ENCODE results near the gene ZFAND2A. TPM values are rescaled to one million over a fixed set of nuclear protein-coding genes. Genes with fewer than 3 reads are reported as not detected.

ZFAND2A gene
- total RNA-seq, 1 donor from 2014 or later: 19.9 TPM

DNA sequence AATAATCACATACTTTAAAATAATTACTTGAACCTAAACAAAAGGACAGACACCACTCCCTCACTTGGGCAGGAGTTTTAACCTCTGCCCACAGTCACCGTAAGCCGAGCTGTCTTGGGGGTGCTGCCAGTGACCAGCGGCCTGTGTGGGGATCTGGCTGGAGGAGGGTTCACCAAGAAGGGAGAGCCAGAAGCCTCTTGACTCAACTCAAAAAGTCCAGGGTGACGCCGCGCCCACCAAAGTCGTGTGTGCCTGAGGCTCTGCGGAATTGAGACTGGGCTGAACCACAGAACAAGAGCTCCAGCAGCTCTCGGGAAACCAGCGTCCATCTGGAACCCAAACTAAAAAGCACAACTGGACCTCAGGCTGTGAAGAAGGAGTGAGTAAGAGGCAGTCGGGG is 35.8 kb downstream of the ZFAND2A start:
- DNase-seq (peak; percentile 37), ATAC-seq (no peak)
- Histone ChIP-seq H3K36me3 (peaks cover 3% of the 10 kb centered on the region), H3K27ac (peak overlapping the region; percentile 79), H3K4me1 (no peaks in the 10 kb centered on the region), H3K27me3 (no peaks in the 10 kb centered on the region), H3K4me3 (peak overlapping the region; percentile 25), H3K9me3 (no peaks in the 10 kb centered on the region)
- intact Hi-C loops (cut with DNase I): no loop called here
- TF ChIP-seq, protein P1, sequence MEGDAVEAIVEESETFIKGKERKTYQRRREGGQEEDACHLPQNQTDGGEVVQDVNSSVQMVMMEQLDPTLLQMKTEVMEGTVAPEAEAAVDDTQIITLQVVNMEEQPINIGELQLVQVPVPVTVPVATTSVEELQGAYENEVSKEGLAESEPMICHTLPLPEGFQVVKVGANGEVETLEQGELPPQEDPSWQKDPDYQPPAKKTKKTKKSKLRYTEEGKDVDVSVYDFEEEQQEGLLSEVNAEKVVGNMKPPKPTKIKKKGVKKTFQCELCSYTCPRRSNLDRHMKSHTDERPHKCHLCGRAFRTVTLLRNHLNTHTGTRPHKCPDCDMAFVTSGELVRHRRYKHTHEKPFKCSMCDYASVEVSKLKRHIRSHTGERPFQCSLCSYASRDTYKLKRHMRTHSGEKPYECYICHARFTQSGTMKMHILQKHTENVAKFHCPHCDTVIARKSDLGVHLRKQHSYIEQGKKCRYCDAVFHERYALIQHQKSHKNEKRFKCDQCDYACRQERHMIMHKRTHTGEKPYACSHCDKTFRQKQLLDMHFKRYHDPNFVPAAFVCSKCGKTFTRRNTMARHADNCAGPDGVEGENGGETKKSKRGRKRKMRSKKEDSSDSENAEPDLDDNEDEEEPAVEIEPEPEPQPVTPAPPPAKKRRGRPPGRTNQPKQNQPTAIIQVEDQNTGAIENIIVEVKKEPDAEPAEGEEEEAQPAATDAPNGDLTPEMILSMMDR (IDR thresholded peaks at IDR 0.05): no peak

DNA sequence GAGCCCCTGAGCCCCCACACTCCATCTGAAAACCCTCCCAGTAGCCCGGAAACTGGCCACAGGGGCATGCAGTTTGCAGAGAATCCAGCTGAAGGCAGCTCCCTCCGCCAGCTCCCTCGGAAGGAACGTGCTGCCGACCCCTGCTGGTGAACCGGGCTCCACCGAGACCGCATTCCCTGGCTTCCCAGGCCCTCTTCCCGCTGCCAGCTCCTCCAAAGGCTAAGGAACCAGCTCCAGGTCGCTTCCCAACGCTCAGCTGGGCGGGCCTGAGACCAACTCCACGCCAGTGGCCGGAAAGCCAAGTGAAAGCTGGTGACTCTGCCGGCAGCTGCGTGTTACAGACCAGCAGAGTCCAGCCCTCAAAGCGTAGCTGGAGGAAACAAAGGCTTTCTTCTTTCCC is 36.3 kb downstream of the ZFAND2A start:
- intact Hi-C loops (cut with DNase I): no loop called here
- peak; percentile 81 for ATAC-seq
- TF ChIP-seq, protein P1 (IDR thresholded peaks at IDR 0.05): peak; percentile 62

DNA sequence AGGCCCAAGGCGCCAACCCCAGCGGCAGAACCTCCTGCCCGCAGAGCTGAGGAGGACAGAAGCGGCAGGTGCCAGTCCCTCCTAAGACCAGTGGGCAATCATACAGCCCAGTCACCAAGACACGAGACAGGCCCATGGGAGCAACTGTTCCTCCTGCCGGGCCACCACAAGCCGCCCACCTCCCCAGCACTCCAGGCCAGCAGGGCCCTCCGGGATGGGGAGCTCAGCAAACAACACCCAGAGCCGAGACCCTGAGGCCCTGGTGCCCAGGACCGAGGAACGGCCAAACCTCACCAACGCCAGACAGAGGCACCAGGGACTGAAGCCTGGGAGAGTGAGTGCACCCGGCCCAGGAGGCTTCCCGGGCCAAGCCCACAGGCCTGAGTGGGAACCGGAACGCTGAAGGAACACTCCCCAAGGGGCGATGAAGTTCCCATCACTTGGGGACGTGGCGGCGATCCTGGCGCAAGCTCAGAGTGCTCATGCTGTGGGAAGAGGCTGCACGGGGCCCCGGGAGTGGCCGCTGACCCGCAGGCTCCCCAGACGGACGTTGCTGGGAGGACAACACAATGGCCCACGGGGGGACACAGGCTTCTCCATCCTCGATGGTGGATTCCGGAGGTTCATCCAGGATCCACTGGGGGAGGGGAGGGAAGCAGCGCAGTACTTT is 37.0 kb downstream of the ZFAND2A start:
- no peak overlapping the region for H3K4me3 ChIP-seq
- H3K36me3 ChIP-seq: peaks cover 3% of the 10 kb centered on the region
- DNase-seq (peak; percentile 61), ATAC-seq (no peak)
- no peaks in the 10 kb centered on the region for H3K4me1 ChIP-seq
- H3K27ac ChIP-seq: peak overlapping the region; percentile 79
- TF ChIP-seq, protein P1 (IDR thresholded peaks at IDR 0.05): no peak
- no peaks in the 10 kb centered on the region for H3K9me3 ChIP-seq
- intact Hi-C loops (cut with DNase I): no loop called here
- H3K27me3 ChIP-seq: no peaks in the 10 kb centered on the region

More for the DNA sequence above, 36.3 kb downstream of the ZFAND2A start:
- DNase-seq: peak; percentile 76
- Histone ChIP-seq H3K27ac (peak overlapping the region; percentile 79), H3K4me3 (peak overlapping the region; percentile 25), H3K36me3 (peaks cover 3% of the 10 kb centered on the region), H3K4me1 (no peaks in the 10 kb centered on the region), H3K27me3 (no peaks in the 10 kb centered on the region), H3K9me3 (no peaks in the 10 kb centered on the region)

DNA sequence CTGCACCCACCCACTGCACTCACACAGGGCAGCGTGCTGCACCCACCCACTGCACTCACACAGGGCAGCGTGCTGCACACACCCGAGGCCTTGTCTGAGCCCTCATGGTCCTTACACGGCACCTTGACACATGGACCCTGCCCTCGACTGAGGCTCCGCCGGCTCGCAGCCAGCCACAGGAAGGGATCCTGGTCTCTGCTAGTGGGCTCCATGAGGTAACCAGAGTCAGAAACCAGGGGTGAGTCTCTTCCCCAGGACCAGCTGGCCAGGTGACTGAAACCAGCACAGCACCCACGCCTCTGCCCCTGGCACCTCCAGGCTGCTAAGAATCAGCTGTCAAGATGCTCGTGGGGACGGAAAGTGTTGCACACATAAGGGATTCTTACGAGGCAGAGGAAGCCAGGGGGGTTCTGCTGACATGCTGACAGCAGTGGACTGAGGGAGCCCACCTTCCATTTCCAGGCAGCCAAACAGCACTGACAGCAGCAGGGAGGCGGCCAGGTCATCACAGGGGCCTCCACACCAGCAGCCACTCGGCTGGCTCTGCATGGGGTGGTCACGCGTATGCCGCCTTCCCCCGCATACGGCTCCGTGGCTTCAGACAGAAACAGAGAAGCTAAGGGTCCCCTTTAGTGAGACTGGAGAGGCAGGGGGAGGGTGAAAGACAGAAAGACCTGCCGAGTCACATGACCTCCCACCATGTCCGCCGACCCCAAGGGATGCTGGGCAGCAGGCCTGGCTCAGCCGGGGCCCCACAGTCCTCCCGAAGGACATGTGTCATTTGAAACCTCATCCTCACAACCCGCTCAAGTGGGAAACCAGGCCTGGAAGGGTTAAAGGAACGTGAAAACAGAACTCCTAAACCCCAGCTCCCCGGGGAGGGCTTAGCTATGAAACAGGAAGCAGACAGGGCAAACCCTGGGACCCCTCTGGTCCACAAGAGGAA is 37.8 kb downstream of the ZFAND2A start:
- Histone ChIP-seq H3K9me3 (no peaks in the 10 kb centered on the region), H3K27me3 (no peaks in the 10 kb centered on the region), H3K4me3 (no peak overlapping the region), H3K4me1 (no peaks in the 10 kb centered on the region), H3K27ac (no peak overlapping the region), H3K36me3 (peaks cover 2% of the 10 kb centered on the region)
- ATAC-seq (no peak), DNase-seq (peak; percentile 46)
- intact Hi-C loops (cut with DNase I): no loop called here
- TF ChIP-seq, protein P1 (IDR thresholded peaks at IDR 0.05): no peak

DNA sequence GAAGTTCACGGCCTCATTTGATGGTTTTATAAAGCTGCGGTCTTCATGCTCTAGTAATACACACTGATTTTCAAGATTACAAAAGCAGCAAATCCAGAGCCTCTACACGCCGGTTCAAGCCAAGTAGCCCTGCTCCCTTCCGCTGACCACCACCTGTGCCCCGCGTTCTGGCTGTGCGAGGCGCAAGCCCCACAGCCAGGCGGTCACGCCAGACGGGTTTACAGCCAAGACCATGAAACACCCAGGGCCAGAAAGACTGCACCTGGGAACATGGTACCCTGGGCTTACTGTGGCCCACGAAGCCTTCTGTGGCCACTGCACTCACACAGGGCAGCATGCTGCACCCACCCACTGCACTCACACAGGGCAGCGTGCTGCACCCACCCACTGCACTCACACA is 38.5 kb downstream of the ZFAND2A start:
- intact Hi-C loops (cut with DNase I): no loop called here
- Histone ChIP-seq H3K4me1 (no peaks in the 10 kb centered on the region), H3K27ac (no peak overlapping the region), H3K4me3 (no peak overlapping the region), H3K27me3 (no peaks in the 10 kb centered on the region), H3K9me3 (no peaks in the 10 kb centered on the region), H3K36me3 (no peaks in the 10 kb centered on the region)
- TF ChIP-seq, protein P1 (IDR thresholded peaks at IDR 0.05): no peak
- ATAC-seq (no peak), DNase-seq (peak; percentile 37)

All from upper lobe of right lung (tissue), 1 donor.